ENCODE data around the gene NDOR1.
A peak's percentile ranks its signal among the peaks of the same experiment; 100 is the strongest.

NDOR1 gene

GRCh38 chr9:137167747-137168572 lies 37.5 kb upstream of the NDOR1 start:
- DNase-seq, result no peak

GRCh38 chr9:137168573-137168903 lies 37.0 kb upstream of the NDOR1 start:
- no peak for DNase-seq

GRCh38 chr9:137168904-137169856 lies 36.3 kb upstream of the NDOR1 start:
- peak; percentile 63 for DNase-seq

GRCh38 chr9:137169896-137170358 lies 35.6 kb upstream of the NDOR1 start, which contains the start of gene LRRC26:
LRRC26 (minus strand) TSS chr9:137170051; CDS start chr9:137169943, 108 bp downstream.
- DNase-seq, result no peak

- DNase-seq, result no peak
Observed at GRCh38 chr9:137170486-137171148, 34.9 kb upstream of the NDOR1 start.

GRCh38 chr9:137171149-137171900 lies 34.2 kb upstream of the NDOR1 start:
- no peak for DNase-seq

- DNase-seq, result no peak
Observed at GRCh38 chr9:137172901-137173795, 32.4 kb upstream of the NDOR1 start.

- no peak for DNase-seq
Observed at GRCh38 chr9:137173796-137174664, 31.5 kb upstream of the NDOR1 start.

- no peak for DNase-seq
Observed at GRCh38 chr9:137174722-137175293, 30.7 kb upstream of the NDOR1 start.

- no peak for DNase-seq
Observed at GRCh38 chr9:137175345-137175961, 30.0 kb upstream of the NDOR1 start.

- peak; percentile 40 for DNase-seq
Observed at GRCh38 chr9:137176302-137177182, 29.0 kb upstream of the NDOR1 start.

GRCh38 chr9:137178201-137178938 lies 27.1 kb upstream of the NDOR1 start:
- DNase-seq, result no peak

GRCh38 chr9:137178939-137179630 lies 26.4 kb upstream of the NDOR1 start:
- DNase-seq, result no peak

GRCh38 chr9:137179761-137180160 lies 25.7 kb upstream of the NDOR1 start:
- no peak for DNase-seq

- no peak for DNase-seq
Observed at GRCh38 chr9:137180491-137180890, 25.0 kb upstream of the NDOR1 start.

GRCh38 chr9:137181680-137182079 lies 23.8 kb upstream of the NDOR1 start:
- DNase-seq, result no peak

- DNase-seq, result no peak
Observed at GRCh38 chr9:137182836-137183235, 22.7 kb upstream of the NDOR1 start.

All from DMS 273 treated with DMSO at 0.1 percent for 48 hours (cell line).